Suppressor macrophage (primary cell): Measurements from ENCODE around the gene DHRS7B.
"Not testable (repeated sequence)": the region's sequence is repeated elsewhere in the genome, so short reads cannot be mapped to it uniquely, and the experiment has no call there.

ENCODE experiments used
- DNase-seq, 4 experiments: peaks; one replicate each; pipeline ENCODE4 v3.0.0-alpha.2; 2020 to 2022

DHRS7B gene

DNA sequence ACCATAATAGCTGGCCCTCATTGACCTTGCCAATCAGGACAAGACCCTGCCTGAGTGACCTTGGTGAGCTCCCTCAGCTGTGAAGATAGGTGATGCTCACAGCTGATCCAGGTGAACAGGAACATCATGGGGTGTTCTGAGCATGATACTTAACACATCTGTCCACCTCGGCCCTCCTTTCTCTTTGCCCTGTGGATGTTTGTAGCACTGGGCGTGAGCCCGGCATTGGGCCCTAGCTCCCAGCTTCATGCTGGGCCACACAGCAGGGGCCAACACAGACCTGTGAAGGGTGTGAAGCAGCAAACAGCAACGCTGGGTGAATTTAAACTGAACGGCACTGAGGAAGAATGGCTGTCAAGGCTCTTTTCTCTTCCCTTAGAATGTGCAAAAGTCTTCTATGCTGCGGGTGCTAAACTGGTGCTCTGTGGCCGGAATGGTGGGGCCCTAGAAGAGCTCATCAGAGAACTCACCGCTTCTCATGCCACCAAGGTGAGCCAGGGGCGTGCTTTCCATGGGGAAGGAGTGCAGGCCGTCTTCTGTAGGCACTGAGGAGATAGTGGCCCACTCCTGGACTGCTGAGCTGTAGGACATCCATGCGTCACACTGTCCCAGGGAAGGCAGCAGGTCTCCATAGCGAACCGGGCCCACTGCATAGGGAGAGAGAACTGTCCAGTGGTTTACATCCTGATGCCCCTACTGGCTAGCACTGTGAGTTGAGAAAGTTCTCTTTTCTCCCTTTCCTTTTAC is 51.3 kb downstream of the DHRS7B start:
- DNase-seq = no peak

GRCh38 chr17:21183468-21183867 is 56.7 kb downstream of the DHRS7B start:
- DNase-seq = no peak

- no peak for DNase-seq
Measured at GRCh38 chr17:21184570-21184969, 57.8 kb downstream of the DHRS7B start.

- DNase-seq = no peak
Measured at GRCh38 chr17:21185061-21185460, 58.3 kb downstream of the DHRS7B start.

GRCh38 chr17:21186399-21187187 is 59.8 kb downstream of the DHRS7B start:
- peak; percentile 55 to 78 (median 73) for DNase-seq

DNA sequence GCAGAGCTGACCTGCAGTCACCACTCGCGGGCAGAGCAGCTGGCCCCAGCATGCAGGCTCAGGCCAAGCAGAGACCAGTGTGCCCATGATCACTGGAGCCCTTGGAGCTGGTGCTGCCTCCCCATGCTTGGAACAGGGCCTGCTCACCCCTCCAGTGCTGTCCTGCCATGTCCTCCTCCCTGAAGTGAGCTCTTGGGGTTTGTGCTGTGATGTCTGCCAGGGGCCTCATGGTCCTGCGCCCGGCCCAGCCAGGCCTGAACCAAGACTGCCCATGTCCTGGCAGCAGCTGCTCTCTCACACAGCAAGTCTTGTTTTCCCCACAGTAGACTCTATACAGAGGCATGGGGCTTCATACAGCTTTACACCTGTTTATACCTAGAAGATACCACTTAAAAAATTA is 62.6 kb downstream of the DHRS7B start:
- DNase-seq = no peak

GRCh38 chr17:21190078-21190477 is 63.3 kb downstream of the DHRS7B start:
- DNase-seq = no peak

DNA sequence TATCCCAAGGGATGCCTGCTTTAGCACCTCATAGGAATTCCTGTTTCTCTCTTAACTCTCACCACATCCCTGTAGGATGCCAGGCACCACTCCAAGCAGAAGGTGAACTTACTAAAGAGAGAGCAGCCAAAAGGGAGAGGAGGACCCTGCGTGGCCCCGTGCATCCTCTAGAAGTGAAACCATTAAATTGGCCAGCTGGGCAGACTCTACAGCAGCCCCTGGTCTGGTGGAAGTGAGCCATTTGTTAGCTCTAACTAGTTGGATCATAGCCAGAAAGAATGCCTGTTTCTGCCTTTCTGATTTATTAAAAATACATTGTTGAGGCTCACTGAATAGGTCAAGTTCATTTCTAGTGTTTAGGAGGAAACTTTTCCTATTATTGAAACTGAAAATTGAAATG is 64.9 kb downstream of the DHRS7B start:
- no peak for DNase-seq

DNA sequence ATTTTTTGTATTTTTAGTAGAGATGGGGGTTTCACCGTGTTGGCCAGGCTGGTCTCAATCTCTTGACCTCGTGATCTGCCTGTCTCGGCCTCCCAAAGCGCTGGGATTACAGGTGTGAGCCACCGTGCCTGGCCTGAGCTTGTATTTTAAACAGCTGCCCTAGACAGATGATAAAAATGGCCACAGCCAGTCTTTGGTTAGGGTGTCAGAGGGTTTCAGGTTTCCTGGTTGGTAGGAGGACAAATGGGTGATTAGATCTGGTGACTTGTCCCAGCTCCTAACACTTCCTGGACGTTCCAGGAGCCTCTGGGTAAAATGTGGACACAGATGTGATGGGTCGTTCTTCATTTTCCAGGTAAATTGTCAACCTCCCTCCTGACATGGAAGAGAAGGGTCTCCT is 65.7 kb downstream of the DHRS7B start:
- not testable (repeated sequence) for DNase-seq

DNA sequence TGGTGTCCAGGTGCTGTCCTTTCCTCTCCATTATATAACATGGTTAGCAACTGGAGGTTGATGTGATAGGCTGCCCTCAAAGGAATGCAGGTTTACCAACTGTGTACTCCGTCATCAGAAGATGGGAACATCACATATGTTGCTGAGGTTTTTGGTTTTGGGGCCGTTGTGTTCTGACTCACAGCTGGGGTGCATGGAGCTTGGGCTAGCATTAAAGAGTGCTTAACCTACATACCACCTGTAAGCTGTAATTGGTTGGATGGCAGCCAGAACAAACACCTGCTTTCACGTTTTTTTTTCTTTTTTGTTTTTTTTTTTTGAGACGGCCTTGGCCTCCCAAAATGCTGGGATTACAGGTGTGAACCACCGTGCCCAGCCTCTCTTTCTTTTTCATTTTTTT is 66.3 kb downstream of the DHRS7B start:
- DNase-seq = no peak

- no peak for DNase-seq
Measured at GRCh38 chr17:21194226-21194625, 67.5 kb downstream of the DHRS7B start.

GRCh38 chr17:21194703-21195102 is 67.9 kb downstream of the DHRS7B start:
- DNase-seq = no peak

- DNase-seq = no peak
Measured at GRCh38 chr17:21196126-21196525, 69.4 kb downstream of the DHRS7B start.

- DNase-seq = no peak
Measured at GRCh38 chr17:21198411-21198810, 71.6 kb downstream of the DHRS7B start.

DNA sequence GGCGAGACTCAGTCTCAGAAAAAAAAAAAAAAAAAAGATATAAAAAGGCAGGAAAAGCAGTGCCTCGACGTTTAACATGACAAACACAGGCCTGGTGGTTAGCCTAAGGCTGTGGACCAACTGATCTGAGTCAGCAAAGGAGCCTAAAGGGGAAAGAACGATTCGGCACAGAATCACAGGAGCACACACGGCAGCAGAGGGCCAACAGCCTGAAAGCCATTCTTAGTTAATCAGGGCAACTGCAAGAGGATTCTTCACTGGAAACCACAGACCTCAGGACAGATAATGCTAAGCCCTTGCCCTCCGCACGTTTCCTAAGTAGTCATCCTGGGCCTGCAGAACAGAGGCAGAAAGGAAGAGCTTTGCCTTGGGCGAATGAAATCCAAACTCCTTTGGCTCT is 72.5 kb downstream of the DHRS7B start:
- no peak for DNase-seq

DNA sequence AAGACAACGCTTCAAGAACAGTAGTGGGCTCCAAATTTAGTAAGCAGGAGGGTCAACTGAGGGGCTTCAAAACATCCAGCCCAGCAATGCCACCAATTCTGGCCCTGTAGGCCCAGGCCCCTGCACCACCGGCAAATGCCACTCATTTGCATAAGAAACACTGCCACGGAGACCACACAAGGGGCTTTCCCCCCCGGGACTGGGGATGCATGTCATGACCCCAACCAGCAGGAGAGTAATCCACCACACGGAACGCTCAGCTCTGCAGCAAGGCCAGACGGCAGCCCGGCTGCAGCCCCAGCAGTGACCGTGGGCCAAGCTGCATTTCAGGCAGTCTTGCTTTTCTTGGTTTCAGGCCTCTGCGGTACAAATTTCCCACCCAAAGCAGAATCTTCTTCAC is 73.1 kb downstream of the DHRS7B start:
- DNase-seq = no peak

DNA sequence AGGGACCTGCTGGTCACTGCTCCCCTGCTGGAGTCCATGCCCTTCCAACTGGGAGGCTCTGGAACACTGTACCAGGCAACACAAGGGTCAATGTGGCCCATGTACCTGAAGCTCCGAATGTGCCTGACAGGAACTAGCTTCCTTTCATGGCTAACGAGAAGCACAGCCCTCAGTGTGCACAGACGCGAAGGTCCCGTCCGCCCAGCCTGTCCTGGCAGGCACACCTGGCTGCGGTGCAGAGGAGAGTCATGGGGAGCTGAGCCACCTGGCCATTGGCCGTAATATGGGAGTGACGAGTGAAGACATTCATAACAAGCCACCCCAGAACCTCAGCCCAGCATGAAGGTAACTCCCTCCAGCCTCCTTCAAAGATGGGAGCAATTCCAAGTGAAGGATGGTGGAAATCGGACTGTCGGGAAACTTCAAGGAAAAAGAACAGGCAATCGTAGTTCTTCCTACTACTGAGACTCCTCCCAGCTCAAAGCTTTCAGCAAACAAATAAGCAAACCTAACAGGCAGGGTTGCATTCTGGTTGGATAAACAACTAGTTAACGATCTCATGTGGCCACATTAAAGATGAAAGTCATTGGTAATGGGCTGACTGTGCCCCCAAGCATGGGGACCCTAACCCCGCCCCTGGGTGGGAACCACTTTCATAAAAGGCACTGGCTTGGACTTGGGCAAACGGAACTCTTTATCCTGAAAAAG is 74.0 kb downstream of the DHRS7B start:
- DNase-seq = no peak

DNA sequence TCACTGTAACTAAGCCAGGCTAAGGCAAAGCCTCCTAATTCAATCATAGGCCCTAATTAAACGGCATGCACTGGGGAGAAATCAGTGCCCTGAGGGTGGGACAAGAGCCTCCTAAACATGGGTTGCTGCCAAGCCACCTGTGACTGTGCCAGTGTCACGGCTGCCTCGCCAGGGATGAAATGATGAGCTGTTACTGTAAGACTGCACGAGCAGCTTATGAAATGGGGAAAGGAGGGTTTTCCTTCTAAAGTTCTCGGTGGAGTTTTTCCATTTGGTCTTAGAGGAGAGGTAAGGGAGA is 74.5 kb downstream of the DHRS7B start:
- no peak for DNase-seq

- DNase-seq = no peak
Measured at GRCh38 chr17:21201874-21202273, 75.1 kb downstream of the DHRS7B start.

DNA sequence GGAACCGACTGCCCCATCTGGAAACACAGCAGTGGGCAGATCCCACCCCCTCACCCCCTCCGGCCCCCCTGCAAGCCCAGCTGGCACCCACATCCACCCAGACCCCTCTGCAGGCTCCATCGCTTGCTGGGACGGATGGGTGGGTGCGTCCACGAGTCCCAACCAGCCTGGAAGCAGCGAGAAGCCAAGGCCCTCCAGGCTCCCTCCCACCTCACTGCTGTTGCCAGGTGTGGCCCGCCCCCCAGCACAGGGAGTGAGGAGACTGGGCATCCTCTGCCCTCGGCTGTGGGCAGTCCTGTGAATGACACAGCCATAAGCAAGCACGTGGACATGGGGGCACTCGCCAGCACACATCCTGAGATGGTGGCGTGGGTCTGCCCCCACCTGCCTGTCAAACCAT is 75.7 kb downstream of the DHRS7B start:
- DNase-seq = no peak

DNA sequence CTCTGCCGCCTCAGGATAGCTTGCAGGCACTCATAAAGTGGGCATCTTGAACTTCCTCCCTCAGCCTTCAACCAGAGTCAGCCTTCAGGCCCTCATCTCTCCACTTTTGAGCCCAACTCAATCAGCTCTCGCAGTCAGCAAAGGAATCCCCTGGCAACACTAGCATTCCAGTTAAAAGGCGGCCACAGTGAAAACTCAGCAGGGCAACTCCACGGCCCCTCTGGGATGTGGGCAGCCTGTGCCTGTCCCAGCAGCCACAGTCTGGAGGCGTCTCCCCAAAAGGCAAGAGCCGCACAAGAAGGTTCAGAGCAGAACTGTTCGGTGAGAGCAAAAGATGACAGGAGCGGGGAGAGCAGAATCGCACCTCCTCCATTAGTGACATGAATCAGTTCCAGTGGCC is 78.2 kb downstream of the DHRS7B start:
- DNase-seq = no peak

GRCh38 chr17:21208352-21208751 is 81.6 kb downstream of the DHRS7B start:
- DNase-seq = no peak

DNA sequence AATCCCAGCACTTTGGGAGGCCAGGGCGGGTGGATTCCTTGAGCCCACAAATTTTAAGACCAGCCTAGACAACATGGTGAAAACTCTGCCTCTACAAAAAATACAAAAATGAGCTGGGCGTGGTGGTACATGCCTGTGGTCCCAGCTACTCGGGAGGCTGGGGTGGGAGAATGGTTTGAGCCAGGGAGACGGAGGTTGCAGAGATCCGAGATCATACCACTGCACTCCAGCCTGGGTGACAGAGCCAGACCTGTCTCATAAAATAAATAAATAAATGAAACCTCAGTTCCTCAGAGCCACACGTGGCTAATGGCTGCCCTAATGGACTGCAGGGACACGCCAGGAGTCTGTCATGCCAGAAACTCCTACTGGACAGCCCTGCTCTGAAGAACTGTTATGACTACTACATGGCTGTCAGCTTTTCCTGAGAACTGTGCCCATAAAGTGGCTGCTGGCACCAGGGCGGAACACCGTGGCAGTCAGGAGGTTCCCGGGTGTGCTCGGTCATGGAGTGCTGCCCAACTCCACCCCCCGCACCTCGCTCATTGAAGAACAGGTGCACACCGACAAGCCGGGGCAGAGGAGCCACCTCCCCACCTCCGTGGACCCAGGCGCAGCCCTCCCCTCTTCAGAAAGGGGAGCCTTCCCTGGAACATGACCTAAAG is 82.9 kb downstream of the DHRS7B start:
- DNase-seq = no peak
